Esophagus squamous epithelium (tissue), 5 donors: Measurements from ENCODE around the gene ZNF282. TPM values are rescaled to one million over a fixed set of nuclear protein-coding genes. Genes with fewer than 3 reads are reported as not detected.
"Not testable (repeated sequence)": the region's sequence is repeated elsewhere in the genome, so short reads cannot be mapped to it uniquely, and the experiment has no call there.

ENCODE experiments used
- DNase-seq: peaks from one replicate; lab custom pipeline; 2025; lab: John Stamatoyannopoulos, UW
- H3K27ac ChIP-seq, 4 donors: fragments of 200-600 bp; sonication (generic); one replicate each; pipeline ENCODE4 v1.5.1; 2016 to 2019; ENCODE audit warnings: mild to moderate bottlenecking in 1 of 4
- H3K27me3 ChIP-seq, 4 donors: fragments of 200-600 bp; sonication (generic); 1 replicate in 3 of 4; 2 replicates in 1 of 4; pipeline versions ENCODE4 v1.5.1 to v1.6.0; 2017 to 2021; ENCODE audit warnings: antibody characterized with exemption in 1 of 4
- H3K36me3 ChIP-seq, 3 donors: fragments of 200-600 bp; sonication (generic); one replicate each; pipeline ENCODE4 v1.5.1; 2016 to 2019
- H3K4me1 ChIP-seq, 3 donors: fragments of 200-600 bp; sonication (generic); one replicate each; pipeline ENCODE4 v1.5.1; 2017 to 2019
- H3K4me3 ChIP-seq, 4 donors: fragments of 200-600 bp; sonication (generic); 1 replicate in 3 of 4; 2 replicates in 1 of 4; pipeline ENCODE4 v1.5.1; 2016 to 2019; ENCODE audit warnings: mild to moderate bottlenecking in 2 of 4, moderate library complexity in 1 of 4
- H3K9me3 ChIP-seq, 3 donors: fragments of 200-600 bp; sonication (generic); one replicate each; pipeline ENCODE4 v1.5.1; 2016 to 2019
- POLR2A ChIP-seq, 4 donors: fragments of 450-650 bp; IDR thresholded peaks; one replicate each; pipeline ENCODE4 v1.6.1; 2017; ENCODE audit warnings: antibody characterized with exemption in 4 of 4, mild to moderate bottlenecking in 4 of 4, moderate library complexity in 3 of 4
- WGBS, 2 donors: methylation state at CpG; one replicate each; pipeline ENCODE4 v1.1.5; 2018; 5-methylcytosine and 5-hydroxymethylcytosine counted together
- intact Hi-C: fragments of 100-400 bp; cut with DNase I; formaldehyde crosslinking; loops from one replicate; pipeline ENCODE4 v1.15.0; 2022
- total RNA-seq, 4 donors: library from RNA; depleted of rRNA; stranded (reverse); fragments of >200 nt; gene quantifications; one replicate each; pipeline ENCODE4 v1.1.0, GENCODE V29; 2016
- TF ChIP-seq, protein P1 (sequence below), 6 experiments: fragments of 450-650 bp in 4 of 6; fragments of 200-600 bp in 2 of 6; sonication (generic) in 2 of 6; IDR thresholded peaks; one replicate each; pipeline ENCODE4 v1.5.1; 2016 to 2019; ENCODE audit warnings: antibody characterized with exemption in 6 of 6, mild to moderate bottlenecking in 4 of 6, moderate library complexity in 4 of 6
- donor health status: DM: yes; HTN: yes; CAD: no.

Gene ZNF282
- total RNA-seq, 4 donors from 2014 or later, result 13.9 to 21.7 (median 16.9) TPM

DNA sequence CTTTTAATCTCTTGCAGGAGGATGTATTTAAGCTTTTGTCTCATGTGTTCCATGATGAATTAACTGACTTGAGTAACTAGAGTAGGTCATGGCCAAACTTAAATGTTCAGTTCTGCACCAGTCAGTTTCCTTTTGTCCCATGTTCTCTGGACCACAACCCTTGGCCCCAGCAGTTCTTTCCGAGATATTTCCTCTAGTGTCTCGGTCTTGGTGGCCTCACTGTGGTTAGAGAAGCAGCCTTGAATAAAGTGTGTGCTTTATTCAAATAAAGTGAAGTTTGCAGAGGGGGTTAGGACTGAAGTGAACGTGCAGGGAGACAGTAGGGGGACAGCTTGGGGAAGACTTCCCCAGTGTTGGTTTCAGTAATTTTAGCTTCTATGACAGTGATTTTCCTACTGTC, 53.4 kb downstream of the ZNF282 start:
- TF ChIP-seq, protein P1, sequence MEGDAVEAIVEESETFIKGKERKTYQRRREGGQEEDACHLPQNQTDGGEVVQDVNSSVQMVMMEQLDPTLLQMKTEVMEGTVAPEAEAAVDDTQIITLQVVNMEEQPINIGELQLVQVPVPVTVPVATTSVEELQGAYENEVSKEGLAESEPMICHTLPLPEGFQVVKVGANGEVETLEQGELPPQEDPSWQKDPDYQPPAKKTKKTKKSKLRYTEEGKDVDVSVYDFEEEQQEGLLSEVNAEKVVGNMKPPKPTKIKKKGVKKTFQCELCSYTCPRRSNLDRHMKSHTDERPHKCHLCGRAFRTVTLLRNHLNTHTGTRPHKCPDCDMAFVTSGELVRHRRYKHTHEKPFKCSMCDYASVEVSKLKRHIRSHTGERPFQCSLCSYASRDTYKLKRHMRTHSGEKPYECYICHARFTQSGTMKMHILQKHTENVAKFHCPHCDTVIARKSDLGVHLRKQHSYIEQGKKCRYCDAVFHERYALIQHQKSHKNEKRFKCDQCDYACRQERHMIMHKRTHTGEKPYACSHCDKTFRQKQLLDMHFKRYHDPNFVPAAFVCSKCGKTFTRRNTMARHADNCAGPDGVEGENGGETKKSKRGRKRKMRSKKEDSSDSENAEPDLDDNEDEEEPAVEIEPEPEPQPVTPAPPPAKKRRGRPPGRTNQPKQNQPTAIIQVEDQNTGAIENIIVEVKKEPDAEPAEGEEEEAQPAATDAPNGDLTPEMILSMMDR (IDR thresholded peaks at IDR 0.05), result no peak
- no peak for TF ChIP-seq POLR2A (IDR thresholded peaks at IDR 0.05)
- Histone ChIP-seq H3K27me3 (no peaks in the 10 kb centered on the region), H3K9me3 (no peaks in the 10 kb centered on the region), H3K4me3 (no peak overlapping the region), H3K4me1 (no peaks in the 10 kb centered on the region), H3K27ac (no peak overlapping the region), H3K36me3 (peaks cover 16 to 42% (median 21%) of the 10 kb centered on the region in 3 donors)
- intact Hi-C loops, result no loop called here
- WGBS, 2 donors, result 61 to 78% methylated on average over 3 of the region's 3 CpGs
- no peak for DNase-seq

DNA sequence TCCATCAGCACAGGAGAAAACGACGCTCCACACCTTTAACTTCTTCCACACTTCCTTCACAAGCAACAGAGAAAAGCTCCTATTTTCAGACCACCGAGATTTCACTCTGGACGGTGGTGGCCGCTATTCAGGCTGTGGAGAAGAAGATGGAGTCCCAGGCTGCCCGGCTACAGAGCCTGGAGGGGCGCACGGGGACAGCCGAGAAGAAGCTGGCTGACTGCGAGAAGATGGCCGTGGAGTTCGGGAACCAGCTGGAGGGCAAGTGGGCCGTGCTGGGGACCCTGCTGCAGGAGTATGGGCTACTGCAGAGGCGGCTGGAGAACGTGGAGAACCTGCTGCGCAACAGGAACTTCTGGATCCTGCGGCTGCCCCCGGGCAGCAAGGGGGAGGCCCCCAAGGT, 54.8 kb downstream of the ZNF282 start:
- H3K4me1 ChIP-seq, intact Hi-C loops, DNase-seq, H3K4me3 ChIP-seq, H3K9me3 ChIP-seq, H3K27me3 ChIP-seq, H3K27ac ChIP-seq: not testable (repeated sequence)
- 86 to 89% methylated on average over 11 to 18 of the region's 18 CpGs for WGBS, 2 donors
- H3K36me3 ChIP-seq, result peaks cover 23 to 56% (median 29%) of the 10 kb centered on the region in 3 donors

DNA sequence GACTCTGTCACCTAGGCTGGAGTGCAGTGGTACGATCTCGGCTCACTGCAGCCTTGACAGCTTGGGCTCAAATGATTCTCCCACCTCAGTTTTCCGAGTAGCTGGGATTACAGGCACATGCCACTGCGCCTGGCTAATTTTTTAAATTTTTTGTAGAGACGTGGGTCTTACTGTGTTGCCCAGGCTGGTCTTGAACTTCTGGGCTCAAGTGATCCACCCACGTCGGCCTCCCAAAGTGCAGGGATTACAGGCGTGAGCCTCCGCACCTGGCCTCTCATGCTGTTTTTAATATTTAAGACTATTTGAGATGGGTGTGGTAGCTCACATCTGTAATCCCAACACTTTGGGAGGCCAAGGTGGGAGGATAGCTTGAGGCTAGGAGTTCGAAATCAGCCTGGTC, 56.2 kb downstream of the ZNF282 start:
- H3K4me1 ChIP-seq, H3K27ac ChIP-seq, intact Hi-C loops, DNase-seq, H3K27me3 ChIP-seq, H3K4me3 ChIP-seq, H3K9me3 ChIP-seq: not testable (repeated sequence)
- peaks cover 23 to 70% (median 29%) of the 10 kb centered on the region in 3 donors for H3K36me3 ChIP-seq
- WGBS, 2 donors, result 95 to 100% methylated on average over 5 to 7 of the region's 10 CpGs

DNA sequence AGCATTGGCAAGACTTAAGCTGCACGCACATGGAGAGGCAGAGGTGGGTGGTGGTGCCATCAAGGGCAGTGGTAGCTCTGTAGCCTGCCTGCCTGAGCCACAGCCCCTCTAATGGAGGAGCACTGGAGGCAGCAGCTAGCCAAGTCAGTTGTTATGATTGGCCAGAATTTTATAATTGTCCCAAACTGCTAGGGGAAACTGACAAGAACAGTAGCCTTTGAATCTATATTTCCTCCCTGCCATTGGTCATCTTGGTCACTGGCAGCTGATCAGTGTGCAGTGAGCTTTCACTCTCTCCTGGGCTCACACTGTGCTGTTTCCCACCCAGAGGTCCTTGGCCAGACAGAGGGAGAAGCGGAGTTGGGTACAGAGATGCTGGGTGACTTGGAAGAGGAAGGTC, 57.0 kb downstream of the ZNF282 start:
- Histone ChIP-seq H3K4me3 (no peak overlapping the region), H3K27ac (no peak overlapping the region), H3K9me3 (no peaks in the 10 kb centered on the region), H3K36me3 (peaks cover 23 to 72% (median 29%) of the 10 kb centered on the region in 3 donors), H3K4me1 (peaks cover 0 to 9% (median 0%) of the 10 kb centered on the region in 3 donors), H3K27me3 (no peaks in the 10 kb centered on the region)
- TF ChIP-seq, protein P1 (IDR thresholded peaks at IDR 0.05), result no peak
- no peak for TF ChIP-seq POLR2A (IDR thresholded peaks at IDR 0.05)
- WGBS, 2 donors, result 93 to 100% methylated on average over 1 to 2 of the region's 2 CpGs
- intact Hi-C loops, result no loop called here
- no peak for DNase-seq

DNA sequence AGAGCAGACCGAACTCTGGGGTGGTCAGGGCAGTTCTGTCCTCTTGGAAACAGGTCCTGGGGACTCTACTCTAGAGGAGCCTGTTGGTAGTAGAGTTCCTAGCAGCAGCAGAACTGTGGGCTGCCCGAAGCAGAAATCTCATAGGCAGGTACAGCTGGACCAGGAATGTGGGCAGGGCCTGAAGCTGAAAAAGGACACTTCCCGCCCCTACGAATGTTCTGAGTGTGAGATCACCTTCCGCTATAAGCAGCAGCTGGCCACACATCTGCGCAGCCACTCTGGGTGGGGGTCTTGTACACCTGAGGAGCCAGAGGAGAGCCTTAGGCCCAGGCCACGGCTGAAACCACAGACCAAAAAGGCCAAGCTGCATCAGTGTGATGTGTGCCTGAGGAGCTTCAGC, 58.3 kb downstream of the ZNF282 start:
- Histone ChIP-seq H3K27me3 (no peaks in the 10 kb centered on the region), H3K27ac (no peak overlapping the region), H3K9me3 (no peaks in the 10 kb centered on the region), H3K36me3 (peaks cover 23 to 72% (median 29%) of the 10 kb centered on the region in 3 donors), H3K4me1 (peaks cover 0 to 11% (median 0%) of the 10 kb centered on the region in 3 donors), H3K4me3 (no peak overlapping the region)
- 82% methylated on average over 2 of the region's 7 CpGs; no CpG with 5 or more reads in 1 of the 2 donors for WGBS, 2 donors
- DNase-seq, result no peak
- TF ChIP-seq POLR2A (IDR thresholded peaks at IDR 0.05), result no peak
- TF ChIP-seq, protein P1 (IDR thresholded peaks at IDR 0.05), result no peak
- intact Hi-C loops, result no loop called here

DNA sequence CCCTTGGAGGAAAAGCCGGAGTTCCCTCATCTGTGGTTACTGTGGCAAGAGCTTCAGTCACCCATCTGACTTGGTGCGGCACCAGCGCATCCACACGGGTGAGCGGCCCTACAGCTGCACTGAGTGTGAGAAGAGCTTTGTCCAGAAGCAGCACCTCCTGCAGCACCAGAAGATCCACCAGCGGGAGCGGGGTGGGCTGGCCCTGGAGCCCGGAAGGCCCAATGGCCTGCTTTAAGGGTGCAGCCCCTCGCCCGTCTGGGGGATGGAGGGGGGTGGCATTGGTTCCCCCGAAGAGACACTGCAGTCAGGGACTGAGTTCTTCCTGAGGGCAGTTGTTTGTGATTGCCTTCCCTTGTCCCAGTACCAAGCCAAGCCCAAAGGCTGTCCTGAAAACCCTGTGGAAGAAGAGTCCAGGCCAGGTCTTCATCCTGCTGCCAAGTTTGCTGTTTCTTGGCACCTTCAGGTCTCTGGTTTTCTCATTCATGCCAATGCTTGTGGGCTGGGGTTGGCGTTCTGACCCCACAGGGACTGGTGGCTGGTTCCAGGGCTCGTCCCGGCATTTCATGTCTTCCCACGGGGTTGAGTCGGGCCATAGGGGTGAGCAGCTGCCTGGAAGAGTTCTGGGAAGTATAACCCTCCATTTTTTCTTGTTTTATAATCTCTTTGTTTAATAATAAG, 59.0 kb downstream of the ZNF282 start:
- 85 to 100% methylated on average over 5 to 6 of the region's 16 CpGs for WGBS, 2 donors
- Histone ChIP-seq H3K9me3 (no peaks in the 10 kb centered on the region), H3K4me3 (no peak overlapping the region), H3K27me3 (no peaks in the 10 kb centered on the region), H3K4me1 (peaks cover 0 to 11% (median 0%) of the 10 kb centered on the region in 3 donors), H3K27ac (no peak overlapping the region), H3K36me3 (peaks cover 23 to 72% (median 29%) of the 10 kb centered on the region in 3 donors)
- TF ChIP-seq, protein P1 (IDR thresholded peaks at IDR 0.05), result no peak
- TF ChIP-seq POLR2A (IDR thresholded peaks at IDR 0.05), result no peak
- intact Hi-C loops, result no loop called here
- DNase-seq, result no peak
